Thyroid gland (tissue), 4 donors: ENCODE measurements around the gene SURF6.
"Not testable (repeated sequence)": the region's sequence is repeated elsewhere in the genome, so short reads cannot be mapped to it uniquely, and the experiment has no call there.

Experiments used
- POLR2A ChIP-seq, 2 donors: fragments of 450-650 bp; IDR thresholded peaks; one replicate each; pipeline ENCODE4 v1.6.1; 2017; ENCODE audit warnings: antibody characterized with exemption in 2 of 2, mild to moderate bottlenecking in 2 of 2, moderate library complexity in 1 of 2
- TF ChIP-seq, protein P1 (sequence below), 6 experiments: fragments of 200-600 bp in 3 of 6; fragments of 450-650 bp in 3 of 6; sonication (generic) in 3 of 6; IDR thresholded peaks; one replicate each; pipeline ENCODE4 v1.5.1; 2016 to 2019; ENCODE audit warnings: antibody characterized with exemption in 6 of 6, mild to moderate bottlenecking in 2 of 6, inconsistent platforms in 1 of 6, moderate library complexity in 1 of 6

GRCh38 chr9:133317551-133317950 lies 18.4 kb downstream of the SURF6 start:
- TF ChIP-seq, protein P1, sequence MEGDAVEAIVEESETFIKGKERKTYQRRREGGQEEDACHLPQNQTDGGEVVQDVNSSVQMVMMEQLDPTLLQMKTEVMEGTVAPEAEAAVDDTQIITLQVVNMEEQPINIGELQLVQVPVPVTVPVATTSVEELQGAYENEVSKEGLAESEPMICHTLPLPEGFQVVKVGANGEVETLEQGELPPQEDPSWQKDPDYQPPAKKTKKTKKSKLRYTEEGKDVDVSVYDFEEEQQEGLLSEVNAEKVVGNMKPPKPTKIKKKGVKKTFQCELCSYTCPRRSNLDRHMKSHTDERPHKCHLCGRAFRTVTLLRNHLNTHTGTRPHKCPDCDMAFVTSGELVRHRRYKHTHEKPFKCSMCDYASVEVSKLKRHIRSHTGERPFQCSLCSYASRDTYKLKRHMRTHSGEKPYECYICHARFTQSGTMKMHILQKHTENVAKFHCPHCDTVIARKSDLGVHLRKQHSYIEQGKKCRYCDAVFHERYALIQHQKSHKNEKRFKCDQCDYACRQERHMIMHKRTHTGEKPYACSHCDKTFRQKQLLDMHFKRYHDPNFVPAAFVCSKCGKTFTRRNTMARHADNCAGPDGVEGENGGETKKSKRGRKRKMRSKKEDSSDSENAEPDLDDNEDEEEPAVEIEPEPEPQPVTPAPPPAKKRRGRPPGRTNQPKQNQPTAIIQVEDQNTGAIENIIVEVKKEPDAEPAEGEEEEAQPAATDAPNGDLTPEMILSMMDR (IDR thresholded peaks at IDR 0.05), result not testable (repeated sequence)
- TF ChIP-seq POLR2A (IDR thresholded peaks at IDR 0.05), result not testable (repeated sequence)
